ENCODE data around the gene LDHB.
"Not testable (repeated sequence)": the region's sequence is repeated elsewhere in the genome, so short reads cannot be mapped to it uniquely, and the experiment has no call there.

Gene LDHB

DNA sequence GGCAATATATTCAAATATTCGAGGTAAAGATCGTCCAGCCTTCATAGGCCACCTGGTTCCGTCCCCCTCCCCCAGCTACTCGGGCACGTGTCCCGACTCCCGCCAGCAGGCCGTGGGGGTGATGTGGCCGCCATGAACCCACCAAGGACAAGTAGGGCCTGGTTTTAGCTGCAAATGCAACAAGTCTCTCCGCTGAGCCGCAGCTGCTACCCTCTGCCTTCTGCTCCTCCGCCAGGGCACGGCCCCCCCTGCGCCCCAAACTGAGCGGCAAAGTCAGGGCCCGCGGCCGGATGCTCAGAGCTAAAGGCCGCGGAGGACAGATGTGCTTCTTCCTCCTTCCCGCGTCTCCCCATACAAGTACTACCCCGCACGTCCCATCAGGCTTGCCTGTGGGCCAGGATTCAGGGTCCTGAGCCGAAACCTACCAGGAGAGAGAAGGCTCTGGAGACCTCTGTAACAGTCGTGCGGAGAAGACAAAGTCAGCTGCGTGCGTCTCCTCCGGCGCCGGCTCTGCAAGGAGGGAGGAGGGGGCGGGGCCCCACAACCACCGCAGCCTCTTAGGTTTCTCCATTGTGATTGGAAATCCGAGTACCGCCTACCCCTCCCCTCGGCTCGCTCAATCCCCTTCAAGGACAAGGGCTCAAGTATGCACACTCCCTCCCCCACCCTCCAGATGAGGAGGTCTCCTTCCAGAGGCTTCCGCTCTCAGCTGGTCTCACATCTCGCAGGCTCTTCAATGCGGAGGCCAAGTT lies at the start of gene LDHB:
Gene LDHB, minus strand, starts transcription at position 517 of the 752 bp plus-strand sequence. CDS start 3,171 bp downstream, outside the sequence.
- FAIRE-seq: peak; percentile 85

DNA sequence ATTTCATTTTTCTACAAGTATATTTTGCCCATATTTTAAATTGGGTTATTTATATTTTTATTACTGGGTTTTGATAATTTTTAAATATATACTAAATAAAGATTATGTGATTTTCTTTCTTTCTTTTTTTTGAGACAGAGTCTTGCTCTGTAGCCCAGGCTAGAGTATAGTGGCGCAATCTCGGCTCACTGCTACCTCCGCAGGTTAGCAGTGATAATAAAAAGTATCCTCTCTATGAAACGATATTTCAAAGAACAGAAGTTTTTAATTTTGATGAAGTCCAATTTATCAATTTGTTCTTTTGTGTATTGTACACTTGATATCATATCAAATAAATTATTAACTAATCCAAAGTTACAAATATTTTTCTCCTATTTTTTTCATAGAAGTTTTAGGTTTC lies 47.2 kb upstream of the LDHB start:
- no peak for FAIRE-seq

DNA sequence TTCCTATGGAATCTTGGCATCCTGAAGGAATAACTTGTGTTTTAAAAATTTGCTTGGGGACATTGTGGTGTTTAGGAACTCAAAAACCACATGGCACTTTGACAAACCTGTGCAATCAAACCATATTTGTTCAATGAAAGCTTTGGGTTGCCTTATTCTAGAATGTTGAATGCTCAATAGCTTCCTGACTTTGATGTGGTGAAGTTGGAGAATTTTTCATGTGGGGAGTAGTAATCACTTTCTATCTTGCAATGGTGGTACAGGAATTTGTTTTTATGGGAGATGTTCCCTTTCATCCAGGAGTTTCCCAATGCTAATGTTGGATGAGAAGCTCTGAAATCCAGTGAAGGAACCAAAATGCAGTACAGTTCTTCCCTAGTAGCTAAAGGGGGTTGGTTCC lies 42.2 kb upstream of the LDHB start:
- no peak for FAIRE-seq

DNA sequence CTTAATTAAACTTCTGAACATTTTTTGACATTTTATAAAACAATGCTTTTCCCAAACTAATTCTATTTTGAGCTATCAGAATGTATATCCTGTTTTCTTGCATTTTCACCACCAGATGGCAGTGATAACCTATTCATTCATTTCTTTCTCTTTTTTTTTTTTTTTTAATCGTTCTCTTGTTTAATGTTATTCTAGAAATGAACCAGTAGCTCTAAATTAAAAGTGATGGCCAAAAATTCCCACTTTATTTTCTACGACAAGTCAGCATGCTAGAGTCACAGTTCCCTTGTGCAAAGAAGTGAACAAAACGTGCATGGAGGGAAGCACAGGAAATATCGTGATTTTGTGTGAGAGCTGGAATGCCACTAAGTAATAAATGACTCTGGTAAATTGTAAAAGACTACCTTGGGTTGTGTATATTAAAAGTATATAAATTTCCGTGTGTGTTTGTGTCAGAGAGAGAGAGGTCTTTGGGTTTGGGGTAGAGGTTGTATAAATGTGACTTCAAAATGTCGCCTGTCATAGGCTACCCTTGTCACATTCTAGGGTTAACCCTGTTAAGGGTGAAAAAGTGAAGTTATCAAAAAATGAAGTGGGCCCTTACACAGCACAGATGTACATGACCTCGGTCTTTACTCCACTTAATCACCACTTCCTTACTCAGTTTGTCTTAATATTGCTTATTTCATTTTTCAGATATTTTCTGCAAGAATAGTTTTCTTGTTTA lies 40.4 kb upstream of the LDHB start:
- peak; percentile 99 for FAIRE-seq

DNA sequence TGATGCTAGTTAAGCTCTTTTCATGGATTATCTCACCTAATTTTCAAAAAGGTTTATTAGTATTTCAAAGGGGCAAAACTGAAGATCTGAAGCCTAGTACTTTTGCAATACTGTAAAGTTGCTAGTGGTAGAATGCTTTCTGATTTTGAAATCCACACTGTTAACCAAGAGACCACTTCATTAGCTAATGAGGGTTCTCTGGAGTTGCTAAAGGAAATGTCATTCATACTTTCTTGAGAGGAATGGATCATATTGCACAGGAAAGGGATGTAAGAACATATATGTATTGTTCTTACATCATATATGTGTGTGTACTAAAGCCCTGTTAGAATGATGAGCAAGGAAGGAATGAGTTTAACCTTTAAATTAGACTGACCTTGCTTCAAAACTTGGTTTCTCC lies 39.0 kb upstream of the LDHB start:
- FAIRE-seq: no peak

DNA sequence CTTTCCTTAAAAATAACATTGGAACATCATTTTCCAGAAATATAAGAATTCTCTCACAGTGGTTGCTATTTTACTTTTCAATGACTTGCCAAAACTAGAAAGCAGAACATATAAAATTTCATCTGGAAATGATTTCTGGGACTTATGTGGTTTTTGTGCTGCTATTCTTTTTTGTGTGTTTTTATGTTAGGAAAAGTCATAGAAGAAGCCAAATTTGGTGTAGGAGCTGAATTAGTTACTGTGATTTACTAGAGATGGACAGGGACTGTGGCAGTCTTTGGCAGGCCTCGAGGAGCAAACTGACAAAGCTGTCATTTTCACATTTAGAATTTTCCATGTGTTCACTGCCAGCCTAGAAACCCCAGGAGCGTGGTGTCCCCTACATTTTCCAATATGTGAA lies 38.3 kb upstream of the LDHB start:
- FAIRE-seq: no peak

DNA sequence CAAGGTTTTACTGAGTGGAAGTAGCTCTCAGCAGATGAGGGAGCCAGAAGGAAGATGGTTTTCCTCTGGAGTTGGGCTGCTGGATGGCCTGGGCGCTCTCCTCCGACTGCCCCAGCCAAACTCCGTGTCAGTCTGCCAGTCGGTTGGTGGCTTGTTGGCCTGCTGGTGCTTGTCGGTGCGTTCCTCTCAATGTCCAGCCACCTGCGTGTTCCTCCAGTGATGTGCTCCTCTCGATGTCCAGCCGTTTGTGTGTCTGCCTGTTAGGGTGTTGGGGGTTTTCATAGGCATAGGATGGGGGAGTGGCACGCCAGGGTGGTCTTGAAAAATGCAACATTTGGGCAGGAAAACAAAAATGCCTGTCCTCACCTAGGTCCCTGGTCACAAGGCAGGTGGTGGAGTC lies 37.0 kb upstream of the LDHB start:
- FAIRE-seq: no peak

DNA sequence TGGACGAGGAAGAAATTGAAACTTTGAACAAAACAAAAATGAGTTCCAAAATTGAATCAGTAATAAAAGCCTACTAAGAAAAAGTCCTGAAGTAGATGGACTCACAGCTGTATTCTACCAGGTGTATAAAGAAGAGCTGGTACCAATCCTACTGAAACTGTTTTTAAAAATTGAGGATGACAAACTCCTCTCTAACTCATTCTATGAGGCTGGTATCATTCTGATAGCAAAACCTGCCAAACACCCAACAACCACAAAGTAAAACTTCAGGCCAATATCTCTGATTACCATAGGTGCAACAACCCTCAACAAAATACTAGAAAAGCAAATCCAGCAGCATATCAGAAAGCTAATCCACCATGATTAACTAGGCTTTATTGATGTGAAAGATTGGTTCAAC lies 33.9 kb upstream of the LDHB start:
- FAIRE-seq: no peak

DNA sequence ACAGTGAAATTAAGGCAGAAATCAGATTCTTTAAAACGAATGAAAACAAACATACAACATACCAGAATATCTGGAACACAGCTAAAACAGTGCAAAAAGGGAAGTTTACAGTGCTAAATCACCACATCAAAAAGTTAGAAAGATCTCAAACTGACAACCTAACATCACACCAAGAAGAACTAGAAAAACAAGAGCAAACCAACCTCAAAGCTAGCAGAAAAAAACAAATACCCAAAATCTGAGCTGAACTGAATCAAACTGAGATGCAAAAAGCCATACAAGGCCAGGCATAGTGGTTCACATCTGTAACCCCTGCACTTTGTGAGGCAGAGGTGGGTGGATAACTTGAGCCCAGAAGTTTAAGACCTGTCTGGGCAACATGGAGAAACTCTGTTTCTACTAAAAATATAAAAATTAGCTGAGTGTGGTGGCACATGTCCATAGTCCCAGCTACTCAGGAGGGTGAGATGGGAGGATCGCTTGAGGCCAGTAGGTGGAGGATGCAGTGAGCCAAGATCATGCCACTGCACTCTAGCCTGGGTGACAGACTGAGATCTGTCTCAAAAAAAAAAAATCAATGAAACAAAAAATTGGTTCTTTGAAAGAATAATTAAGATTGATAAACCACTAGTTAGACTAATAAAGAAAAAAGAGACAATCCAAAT lies 33.2 kb upstream of the LDHB start:
- no peak for FAIRE-seq

DNA sequence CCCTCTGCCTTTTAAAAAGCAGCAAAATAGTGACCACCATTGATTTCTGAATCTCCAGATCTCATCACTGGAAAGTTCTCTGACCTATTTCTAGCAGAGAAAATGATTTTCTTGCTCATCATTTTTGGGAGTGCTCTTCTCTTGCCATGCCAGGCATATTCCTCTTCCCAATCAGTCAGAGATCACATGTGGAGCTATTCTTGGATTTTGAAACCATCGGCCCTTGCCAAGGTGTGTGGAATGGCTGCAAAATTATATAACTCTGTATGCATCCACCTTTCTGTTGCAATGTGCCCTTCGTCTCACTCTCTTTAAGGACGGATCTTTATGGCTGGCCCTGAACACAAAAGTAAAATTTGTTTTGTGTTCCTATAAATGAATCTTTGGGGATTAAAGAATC lies 25.5 kb upstream of the LDHB start:
- no peak for FAIRE-seq

DNA sequence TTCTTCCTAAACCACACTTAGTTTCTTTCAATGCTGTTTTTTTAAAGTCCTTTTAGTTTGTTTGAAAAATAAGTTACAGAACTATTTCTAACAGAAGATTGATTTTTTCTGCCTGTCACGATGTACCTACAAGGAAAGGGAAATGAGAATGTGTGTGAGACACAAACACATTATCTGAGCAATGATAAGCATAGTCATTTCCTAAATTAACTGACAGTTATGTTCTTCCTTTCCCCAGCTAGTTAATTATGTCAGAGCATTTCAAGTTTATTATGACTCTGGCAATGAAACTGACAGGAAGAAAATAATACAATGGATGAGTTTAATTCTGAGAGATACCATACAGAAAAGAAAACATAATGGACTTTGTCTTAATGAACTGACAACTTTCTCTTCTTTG lies 21.3 kb upstream of the LDHB start:
- no peak for FAIRE-seq

DNA sequence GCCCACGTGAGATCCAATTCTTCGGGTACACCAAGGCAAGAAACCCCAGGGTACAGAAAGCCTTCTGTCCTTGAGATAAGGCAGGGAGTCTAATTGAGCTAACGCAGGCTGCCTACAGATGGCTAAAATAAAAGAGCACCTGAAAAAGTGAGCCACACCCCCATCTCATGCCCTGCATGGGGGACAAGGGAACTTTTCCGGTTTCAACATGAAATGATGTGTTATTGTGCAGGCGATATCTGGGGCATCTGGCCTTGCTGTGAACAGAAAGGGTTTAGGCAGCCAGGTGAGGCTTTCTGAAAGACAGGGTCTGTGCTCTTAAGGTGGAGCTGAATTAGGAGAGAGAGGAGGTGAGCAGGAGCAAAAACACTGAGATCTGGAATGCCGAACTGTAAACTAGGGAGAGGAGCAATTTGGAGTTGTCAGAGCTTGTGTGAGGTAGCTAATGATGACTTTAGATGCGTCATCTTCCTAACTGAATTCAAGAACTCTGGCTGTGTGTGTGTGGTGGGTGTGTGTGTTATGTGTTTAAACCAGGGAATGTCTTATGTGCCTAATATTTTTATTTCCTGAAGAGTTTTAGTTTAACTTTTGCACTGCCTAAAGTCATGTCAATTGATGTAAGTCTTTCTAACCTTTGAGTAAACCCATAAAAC lies 20.1 kb upstream of the LDHB start:
- FAIRE-seq: no peak

DNA sequence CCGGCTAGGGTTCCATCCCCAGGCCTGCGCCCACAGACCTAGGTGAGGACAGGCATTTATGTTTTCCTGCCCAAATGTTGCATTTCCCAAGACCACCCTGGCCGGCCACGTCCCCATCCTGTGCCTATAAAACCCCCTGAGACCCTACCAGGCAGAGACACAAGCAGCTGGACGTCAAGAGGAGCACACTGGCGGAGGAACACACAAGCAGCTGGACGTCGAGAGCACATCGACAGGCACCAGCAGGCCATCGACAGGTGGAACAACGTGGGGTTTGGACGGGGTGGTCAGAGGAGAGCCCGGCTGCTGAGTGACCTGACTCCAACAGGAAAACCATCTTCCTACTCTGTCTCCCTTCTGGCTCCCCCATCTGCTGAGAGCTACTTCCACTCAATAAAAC lies 19.6 kb upstream of the LDHB start:
- FAIRE-seq: no peak

DNA sequence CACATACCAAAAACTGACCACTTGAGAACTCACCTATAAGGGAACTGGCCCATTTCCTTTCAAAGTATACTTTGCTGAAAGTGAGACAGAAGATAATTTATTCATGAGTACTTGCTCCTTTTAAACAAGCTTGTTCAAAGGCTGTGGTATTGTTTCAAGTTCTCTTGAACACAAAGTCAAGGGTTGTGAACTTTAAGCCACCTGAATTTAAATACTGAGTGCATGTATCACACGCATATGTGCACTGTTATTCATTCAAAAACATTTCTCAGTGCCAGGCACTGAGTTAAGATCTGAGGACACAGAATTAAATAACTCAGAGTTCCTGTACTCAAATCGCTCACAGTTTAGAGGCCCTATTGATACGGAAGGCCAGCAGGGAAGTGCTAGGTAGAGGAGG lies 19.1 kb upstream of the LDHB start:
- FAIRE-seq: no peak

DNA sequence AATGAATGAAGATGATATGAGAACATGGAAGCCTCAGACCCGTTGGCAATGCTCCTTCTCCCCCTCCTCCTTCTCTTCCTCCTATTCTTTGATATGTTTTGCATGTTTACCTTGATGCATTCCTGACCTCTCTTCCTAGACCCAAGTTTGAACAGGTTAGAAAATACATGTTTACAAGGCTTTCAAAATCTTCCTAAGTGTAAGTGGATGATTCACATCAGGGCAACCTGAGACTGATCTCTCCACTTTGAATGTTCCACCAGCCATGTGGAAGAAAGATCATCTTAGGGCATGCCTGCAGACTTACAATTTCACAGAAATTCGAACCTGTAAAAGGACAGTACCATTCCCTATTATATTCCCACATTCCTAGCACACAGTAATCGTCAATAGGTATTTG lies 18.0 kb upstream of the LDHB start:
- FAIRE-seq: no peak

DNA sequence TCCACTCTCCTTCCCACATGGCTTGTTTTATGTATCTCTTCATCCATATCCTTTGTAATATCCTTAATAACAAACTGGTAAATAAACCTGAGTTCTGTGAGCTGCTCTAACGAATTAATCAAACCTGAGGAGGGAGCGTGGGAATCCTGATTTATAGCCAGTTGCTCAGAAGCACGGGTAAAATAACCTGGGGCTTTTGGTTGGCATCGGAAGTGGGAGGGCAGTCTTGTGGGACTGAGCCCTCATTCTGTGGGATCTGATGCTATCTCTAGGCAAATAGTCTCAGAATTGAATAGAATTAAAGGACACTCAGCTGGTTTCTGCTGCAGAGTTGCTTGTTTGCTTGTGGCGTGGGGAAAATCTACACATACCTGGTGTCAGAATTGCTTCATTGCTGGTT lies 17.5 kb upstream of the LDHB start:
- no peak for FAIRE-seq

DNA sequence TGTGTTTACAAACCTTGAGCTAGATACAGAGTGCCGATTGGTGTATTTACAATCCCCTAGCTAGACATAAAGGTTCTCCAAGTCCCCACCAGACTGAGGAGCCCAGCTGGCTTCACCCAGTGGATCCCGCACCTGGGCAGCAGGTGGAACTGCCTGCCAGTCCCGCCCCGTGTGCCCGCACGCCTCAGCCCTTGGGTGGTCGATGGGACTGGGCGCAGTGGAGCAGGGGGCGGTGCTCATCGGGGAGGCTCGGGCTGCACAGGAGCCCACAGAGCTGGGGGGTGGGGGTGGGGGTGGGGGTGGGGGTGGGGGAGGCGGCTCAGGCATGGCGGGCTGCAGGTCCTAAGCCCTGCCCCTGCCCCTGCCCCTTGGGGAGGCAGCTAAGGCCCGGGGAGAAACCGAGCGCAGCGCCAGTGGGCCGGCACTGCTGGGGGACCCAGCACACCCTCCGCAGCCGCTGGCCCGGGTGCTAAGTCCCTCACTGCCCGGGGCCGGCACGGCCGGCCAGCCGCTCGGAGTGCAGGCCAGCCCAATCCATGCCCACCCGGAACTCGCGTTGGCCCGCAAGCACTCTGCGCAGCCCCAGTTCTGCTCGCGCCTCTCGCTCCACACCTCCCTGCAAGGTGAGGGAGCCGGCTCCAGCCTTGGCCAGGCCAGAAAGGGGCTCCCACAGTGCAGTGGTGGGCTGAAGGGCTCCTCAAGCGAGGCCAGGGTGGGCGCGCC lies 16.3 kb upstream of the LDHB start:
- not testable (repeated sequence) for FAIRE-seq

DNA sequence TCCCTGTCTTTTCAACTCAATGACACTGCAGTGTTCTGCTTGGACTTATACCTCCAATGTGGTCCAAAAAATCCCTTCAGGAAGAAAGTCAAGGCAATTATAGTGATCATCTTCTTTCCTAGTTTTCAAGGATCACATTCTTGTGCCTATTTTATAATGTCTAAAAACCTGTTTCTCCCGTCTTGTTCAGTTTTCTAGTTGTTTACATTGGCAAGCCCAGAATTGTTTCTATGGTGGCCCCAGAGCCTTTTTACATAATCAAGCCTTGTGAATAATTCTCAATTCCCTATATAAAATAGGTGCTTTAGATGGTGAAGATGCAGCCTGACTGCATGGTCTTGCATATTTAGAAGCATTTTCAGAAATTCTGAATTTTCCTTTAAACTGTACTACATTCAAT lies 14.5 kb upstream of the LDHB start:
- FAIRE-seq: no peak

DNA sequence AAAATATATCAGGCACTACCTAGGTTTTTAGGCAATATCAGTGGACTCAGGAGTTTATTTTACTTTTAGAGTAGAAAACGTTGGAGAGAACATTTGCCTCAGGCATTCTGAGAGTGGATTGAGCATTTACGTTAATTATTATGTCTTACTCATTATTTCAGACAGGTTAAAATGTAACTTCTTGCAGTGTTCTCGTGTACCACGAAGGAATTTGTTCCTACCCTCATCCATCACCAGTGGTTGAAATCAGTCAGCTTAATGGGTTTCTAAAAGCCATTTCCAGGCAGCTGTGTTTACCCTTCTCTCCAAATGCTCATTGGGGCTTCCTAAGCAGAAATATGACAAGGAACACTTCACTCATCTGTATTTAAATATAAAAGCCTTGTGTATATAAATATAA lies 9.1 kb upstream of the LDHB start:
- FAIRE-seq: no peak

DNA sequence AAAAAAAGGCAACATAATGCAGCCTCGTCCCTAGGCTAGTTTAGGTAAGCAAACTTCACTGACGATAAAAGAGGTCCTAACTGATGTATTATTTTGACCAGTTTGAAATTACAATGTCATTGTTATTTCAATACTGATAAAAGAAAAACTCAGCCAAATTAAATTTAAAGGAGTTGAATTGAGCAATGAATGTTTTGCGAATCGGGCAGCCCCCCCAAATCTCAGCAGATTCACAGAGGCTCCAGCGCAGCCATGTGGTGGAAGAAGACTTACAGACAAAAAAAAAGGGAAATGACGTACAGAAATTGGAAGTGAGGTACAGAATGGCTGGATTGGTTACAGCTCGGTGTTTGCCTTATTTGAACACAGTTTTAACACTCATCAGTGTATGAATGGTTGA lies 8.2 kb upstream of the LDHB start:
- FAIRE-seq: no peak

DNA sequence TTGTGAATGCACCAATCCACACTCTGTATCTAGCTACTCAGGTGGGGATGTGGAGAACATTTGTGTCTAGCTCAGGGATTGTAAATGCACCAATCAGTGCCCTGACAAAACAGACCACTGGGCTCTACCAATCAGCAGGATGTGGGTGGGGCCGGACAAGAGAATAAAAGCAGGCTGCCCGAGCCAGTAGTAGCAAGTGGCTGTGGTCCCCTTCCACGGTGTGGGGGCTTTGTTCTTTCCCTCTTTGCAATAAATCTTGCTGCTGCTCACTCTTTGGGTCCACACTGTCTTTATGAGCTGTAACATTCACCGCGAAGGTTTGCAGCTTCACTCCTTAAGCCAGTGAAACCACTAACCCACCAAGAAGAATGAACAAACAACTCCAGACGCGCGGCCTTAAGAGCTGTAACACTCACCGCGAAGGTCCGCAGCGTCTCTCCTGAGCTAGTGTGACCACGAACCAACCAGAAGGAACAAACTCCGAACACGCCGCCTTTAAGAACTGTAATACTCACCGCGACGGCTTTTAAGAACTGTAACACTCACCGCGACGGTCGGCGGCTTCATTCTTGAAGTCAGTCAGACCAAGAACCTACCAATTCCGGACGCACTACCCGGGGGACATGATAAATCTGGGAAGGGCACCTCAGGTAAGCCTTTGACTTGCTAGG lies 4.6 kb upstream of the LDHB start:
- FAIRE-seq: no peak

DNA sequence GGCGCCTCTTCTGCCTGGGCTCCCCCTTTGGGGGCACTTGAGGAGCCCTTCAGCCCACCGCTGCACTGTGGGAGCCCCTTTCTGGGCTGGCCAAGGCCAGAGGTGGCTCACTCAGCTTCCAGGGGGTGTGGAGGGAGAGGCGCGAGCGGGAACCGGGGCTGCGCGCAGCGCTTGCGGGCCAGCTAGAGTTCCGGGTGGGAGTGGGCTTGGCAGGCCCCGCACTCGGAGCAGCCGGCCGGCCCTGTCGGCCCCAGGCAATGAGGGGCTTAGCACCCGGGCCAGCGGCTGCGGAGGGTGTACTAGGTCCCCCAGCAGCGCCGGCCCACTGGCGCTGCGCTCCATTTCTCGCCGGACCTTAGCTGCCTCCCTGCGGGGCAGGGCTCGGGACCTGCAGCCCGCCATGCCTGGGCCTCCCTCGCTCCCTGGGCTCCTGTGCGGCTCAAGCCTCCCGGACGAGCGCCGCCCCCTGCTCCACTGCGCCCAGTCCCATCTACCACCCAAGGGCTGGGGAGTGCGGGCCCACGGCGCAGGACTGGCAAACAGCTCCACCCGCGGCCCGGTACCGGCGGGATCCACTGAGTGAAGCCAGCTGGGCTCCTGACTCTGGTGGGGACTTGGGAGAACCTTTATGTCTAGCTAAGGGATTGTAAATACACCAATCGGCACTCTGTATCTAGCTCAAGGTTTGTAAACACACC lies 3.9 kb upstream of the LDHB start:
- not testable (repeated sequence) for FAIRE-seq
